Adipose tissue (tissue), 3 donors: Measurements from ENCODE around the gene OSGIN1. TPM values are rescaled to one million over a fixed set of nuclear protein-coding genes. Genes with fewer than 3 reads are reported as not detected.

Experiments used
- H3K27ac ChIP-seq: one replicate; pipeline ENCODE4 v1.5.1; 2013; ENCODE audit warnings: low read depth, low read length
- WGBS, 3 donors: extraction: QIAGEN DNeasy Blood & Tissue Kit; methylation state at CpG; one replicate each; pipeline ENCODE4 v1.1.7; 2013; 5-methylcytosine and 5-hydroxymethylcytosine counted together
- polyA plus RNA-seq, 3 donors: library from polyadenylated mRNA; stranded (reverse); fragments of 200-250 nt; gene quantifications; one replicate each; pipeline ENCODE4 v1.2.3, GENCODE V29; 2013
- donor health status: healthy with polysubstance abuse.
- donor health status: Bipolar disorder and iron deficiency.
- donor health status: healthy.

Gene OSGIN1
- polyA plus RNA-seq, 3 donors = 3.9 to 6.5 (median 5.2) TPM

- H3K27ac ChIP-seq = no peak overlapping the region
- 88 to 89% (median 89%) methylated on average over 12 of the region's 12 CpGs for WGBS, 3 donors
These were observed 27.7 kb upstream of the OSGIN1 start for GRCh38 chr16:83925095-83925905.

GRCh38 chr16:83925957-83926725 is 26.9 kb upstream of the OSGIN1 start:
- WGBS, 3 donors = 54 to 62% (median 55%) methylated on average over 27 of the region's 27 CpGs
- no peak overlapping the region for H3K27ac ChIP-seq

- 21 to 27% (median 22%) methylated on average over 35 of the region's 35 CpGs for WGBS, 3 donors
These were observed 26.2 kb upstream of the OSGIN1 start for GRCh38 chr16:83926726-83927397.

GRCh38 chr16:83928341-83929055 is 24.5 kb upstream of the OSGIN1 start:
- H3K27ac ChIP-seq = no peak overlapping the region
- WGBS, 3 donors = 84 to 87% (median 85%) methylated on average over 16 of the region's 16 CpGs

More at GRCh38 chr16:83926726-83927397, 26.2 kb upstream of the OSGIN1 start:
- no peak overlapping the region for H3K27ac ChIP-seq

- 77 to 81% (median 81%) methylated on average over 17 of the region's 17 CpGs for WGBS, 3 donors
- no peak overlapping the region for H3K27ac ChIP-seq
These were observed 23.1 kb upstream of the OSGIN1 start for GRCh38 chr16:83929811-83930555.

GRCh38 chr16:83930730-83931500 is 22.1 kb upstream of the OSGIN1 start:
- 80 to 85% (median 84%) methylated on average over 22 of the region's 22 CpGs for WGBS, 3 donors

GRCh38 chr16:83931556-83931955 is 21.5 kb upstream of the OSGIN1 start:
- WGBS, 3 donors = 87 to 91% (median 90%) methylated on average over 17 of the region's 17 CpGs
- H3K27ac ChIP-seq = no peak overlapping the region

More at GRCh38 chr16:83930730-83931500, 22.1 kb upstream of the OSGIN1 start:
- no peak overlapping the region for H3K27ac ChIP-seq

GRCh38 chr16:83932304-83932703 is 20.7 kb upstream of the OSGIN1 start:
- 90 to 93% (median 92%) methylated on average over 9 to 11 of the region's 11 CpGs for WGBS, 3 donors
- no peak overlapping the region for H3K27ac ChIP-seq

- H3K27ac ChIP-seq = no peak overlapping the region
- 81 to 85% (median 84%) methylated on average over 25 of the region's 25 CpGs for WGBS, 3 donors
These were observed 19.9 kb upstream of the OSGIN1 start for GRCh38 chr16:83932955-83933673.

- WGBS, 3 donors = 69 to 92% (median 72%) methylated on average over 28 of the region's 28 CpGs
- H3K27ac ChIP-seq = no peak overlapping the region
These were observed 19.0 kb upstream of the OSGIN1 start for GRCh38 chr16:83933885-83934683.

- H3K27ac ChIP-seq = no peak overlapping the region
- WGBS, 3 donors = 73 to 77% (median 77%) methylated on average over 12 of the region's 12 CpGs
These were observed 18.4 kb upstream of the OSGIN1 start for GRCh38 chr16:83934684-83934977.

- WGBS, 3 donors = 83 to 86% (median 85%) methylated on average over 30 of the region's 30 CpGs
- no peak overlapping the region for H3K27ac ChIP-seq
These were observed 17.8 kb upstream of the OSGIN1 start for GRCh38 chr16:83935005-83935857.

- WGBS, 3 donors = 85 to 89% (median 87%) methylated on average over 9 to 10 of the region's 10 CpGs
These were observed 17.2 kb upstream of the OSGIN1 start for GRCh38 chr16:83935858-83936255.

GRCh38 chr16:83936581-83937165 is 16.4 kb upstream of the OSGIN1 start:
- no peak overlapping the region for H3K27ac ChIP-seq
- 91 to 93% (median 92%) methylated on average over 19 of the region's 19 CpGs for WGBS, 3 donors

More at GRCh38 chr16:83935858-83936255, 17.2 kb upstream of the OSGIN1 start:
- no peak overlapping the region for H3K27ac ChIP-seq

GRCh38 chr16:83937267-83937666 is 15.8 kb upstream of the OSGIN1 start:
- 86 to 96% (median 87%) methylated on average over 2 of the region's 2 CpGs for WGBS, 3 donors
- no peak overlapping the region for H3K27ac ChIP-seq
